Measurements from ENCODE around the gene C15orf40. TPM values are rescaled to one million over a fixed set of nuclear protein-coding genes. Genes with fewer than 3 reads are reported as not detected.
"Not testable (repeated sequence)": the region's sequence is repeated elsewhere in the genome, so short reads cannot be mapped to it uniquely, and the experiment has no call there.

Gene C15orf40
- total and polyA plus RNA-seq, 3 donors from 2014 or later: 22.8 to 55.2 (median 24.7) TPM

- no peaks in the 10 kb centered on the region for H3K36me3 ChIP-seq (ENCODE audit: low read depth, missing control alignments)
- H3K4me3 ChIP-seq: no peak overlapping the region
- no peaks in the 10 kb centered on the region for H3K27me3 ChIP-seq
- H3K4me1 ChIP-seq: no peaks in the 10 kb centered on the region
- WGBS, 2 donors: 84 to 89% methylated on average over 8 of the region's 8 CpGs
- TF ChIP-seq POLR2A (IDR thresholded peaks at IDR 0.05) (no peak), CTCF (IDR thresholded peaks at IDR 0.05) (no peak)
- DNase-seq: no peak
- no peak overlapping the region for H3K27ac ChIP-seq
- no peaks in the 10 kb centered on the region for H3K9me3 ChIP-seq
- intact Hi-C loops (cut with DNase I; ENCODE audit: low total_unique reads): no loop called here
Observed at GRCh38 chr15:82942691-82943090, 68.7 kb downstream of the C15orf40 start.

GRCh38 chr15:82939678-82940077 lies 71.8 kb downstream of the C15orf40 start:
- H3K9me3 ChIP-seq; H3K27me3 ChIP-seq; H3K4me3 ChIP-seq; H3K36me3 ChIP-seq (ENCODE audit: low read depth, missing control alignments); H3K4me1 ChIP-seq; intact Hi-C loops (cut with DNase I; ENCODE audit: low total_unique reads); H3K27ac ChIP-seq; DNase-seq: not testable (repeated sequence)
- WGBS, 2 donors: 93 to 98% methylated on average over 6 of the region's 6 CpGs

Other genes starting within 250 kb of the C15orf40 start
- gene FSD2, start 205.6 kb downstream of the C15orf40 start, total RNA-seq: under 1 TPM in 1 of 2 donors, not detected in 1; 0.19 TPM
- gene FSD2, start 205.6 kb downstream of the C15orf40 start, polyA plus RNA-seq (ENCODE audit: insufficient read depth, low read depth, low replicate concordance): 0.95 TPM
- 10 to 100 TPM in 1 of 2 donors, 1 to 10 TPM in 1; 9.8 to 11.0 TPM for gene WHAMM, start 202.0 kb downstream of the C15orf40 start, total RNA-seq
- gene WHAMM, start 202.0 kb downstream of the C15orf40 start, polyA plus RNA-seq (ENCODE audit: insufficient read depth, low read depth, low replicate concordance): 5.3 TPM
- 10 to 100 TPM; 38.5 to 40.5 TPM for gene HOMER2, start 58.9 kb downstream of the C15orf40 start, total RNA-seq
- gene HOMER2, start 58.9 kb downstream of the C15orf40 start, polyA plus RNA-seq (ENCODE audit: insufficient read depth, low read depth, low replicate concordance): 18.7 TPM
- 10 to 100 TPM; 21.2 to 26.9 TPM for gene RAMAC, start 25.4 kb downstream of the C15orf40 start, total RNA-seq
- 33.5 TPM for gene RAMAC, start 25.4 kb downstream of the C15orf40 start, polyA plus RNA-seq (ENCODE audit: insufficient read depth, low read depth, low replicate concordance)
- gene BTBD1, start 55.6 kb upstream of the C15orf40 start, total RNA-seq: 100 to 1,000 TPM in 1 of 2 donors, 10 to 100 TPM in 1; 94.6 to 104 TPM
- gene BTBD1, start 55.6 kb upstream of the C15orf40 start, polyA plus RNA-seq (ENCODE audit: insufficient read depth, low read depth, low replicate concordance): 118 TPM
- gene TM6SF1, start 96.0 kb upstream of the C15orf40 start, total RNA-seq: 1 to 10 TPM; 3.0 to 5.0 TPM
- 9.7 TPM for gene TM6SF1, start 96.0 kb upstream of the C15orf40 start, polyA plus RNA-seq (ENCODE audit: insufficient read depth, low read depth, low replicate concordance)
- gene HDGFL3, start 196.2 kb upstream of the C15orf40 start, total RNA-seq: 10 to 100 TPM; 87.1 to 94.6 TPM
- 130 TPM for gene HDGFL3, start 196.2 kb upstream of the C15orf40 start, polyA plus RNA-seq (ENCODE audit: insufficient read depth, low read depth, low replicate concordance)

All from testis (tissue), 3 donors.